Measurements from ENCODE around the gene INHBE.
"Not testable (repeated sequence)": the region's sequence is repeated elsewhere in the genome, so short reads cannot be mapped to it uniquely, and the experiment has no call there.

The INHBE gene, protein sequence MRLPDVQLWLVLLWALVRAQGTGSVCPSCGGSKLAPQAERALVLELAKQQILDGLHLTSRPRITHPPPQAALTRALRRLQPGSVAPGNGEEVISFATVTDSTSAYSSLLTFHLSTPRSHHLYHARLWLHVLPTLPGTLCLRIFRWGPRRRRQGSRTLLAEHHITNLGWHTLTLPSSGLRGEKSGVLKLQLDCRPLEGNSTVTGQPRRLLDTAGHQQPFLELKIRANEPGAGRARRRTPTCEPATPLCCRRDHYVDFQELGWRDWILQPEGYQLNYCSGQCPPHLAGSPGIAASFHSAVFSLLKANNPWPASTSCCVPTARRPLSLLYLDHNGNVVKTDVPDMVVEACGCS

DNA sequence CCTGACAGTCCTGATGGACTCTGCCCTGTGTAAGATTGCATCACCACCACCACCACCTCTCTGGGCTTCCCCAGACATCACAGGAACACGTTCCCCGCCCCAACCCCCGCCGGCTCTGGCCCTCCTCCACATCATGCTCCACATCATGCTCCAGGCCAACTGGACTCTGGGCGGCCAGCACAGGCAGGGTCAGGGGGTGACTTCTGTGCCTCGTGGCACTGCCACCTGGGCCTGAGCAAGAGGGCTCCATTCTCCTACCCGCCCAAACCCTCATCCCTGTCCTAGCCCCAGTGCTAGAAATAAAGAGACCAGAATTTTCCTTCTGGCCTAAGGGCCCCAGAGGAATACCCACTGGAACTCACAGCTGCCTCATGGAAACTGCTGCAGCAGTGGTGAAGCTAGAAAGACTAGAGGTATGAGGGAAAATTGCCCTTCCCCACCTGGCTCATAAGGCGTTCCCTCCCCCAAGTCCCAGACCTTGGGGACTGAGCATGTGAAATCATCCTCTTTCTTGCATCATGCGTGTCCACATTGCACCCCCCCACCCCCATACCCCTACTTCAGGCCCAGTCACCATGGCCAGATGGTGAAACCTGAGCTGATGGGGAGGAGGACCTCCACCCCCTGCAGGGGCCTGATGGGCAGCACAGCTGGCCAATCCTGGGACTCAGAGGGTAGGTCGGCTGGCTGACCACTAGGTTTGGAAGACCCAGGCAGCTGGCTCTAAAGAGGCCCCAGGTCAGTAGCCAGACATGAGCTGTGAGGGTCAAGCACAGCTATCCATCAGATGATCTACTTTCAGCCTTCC lies at the start of gene INHBE:
Gene INHBE, plus strand, starts transcription at position 742 of the 808 bp plus-strand sequence. CDS start 230 bp downstream, outside the sequence.
- DNase-seq, result no peak

DNA sequence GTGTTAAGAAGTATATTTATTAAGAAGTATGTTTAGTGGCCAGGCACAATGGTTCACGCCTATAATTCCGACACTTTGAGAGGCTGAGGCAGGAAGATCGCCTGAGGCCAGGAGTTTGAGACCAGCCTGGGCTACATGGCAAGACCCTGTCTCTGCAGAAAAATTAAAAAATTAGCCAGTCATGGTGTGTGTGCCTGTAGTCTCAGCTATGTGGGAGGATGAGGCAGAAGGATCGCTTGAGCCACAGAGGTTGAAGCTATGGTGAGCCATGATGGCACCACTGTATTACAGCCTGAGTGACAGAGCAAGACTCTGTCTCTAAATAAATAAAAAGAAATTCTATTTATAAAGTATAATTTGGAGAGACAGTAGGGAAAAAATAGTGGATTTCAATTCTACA lies 44.6 kb upstream of the INHBE start:
- no peak for DNase-seq

DNA sequence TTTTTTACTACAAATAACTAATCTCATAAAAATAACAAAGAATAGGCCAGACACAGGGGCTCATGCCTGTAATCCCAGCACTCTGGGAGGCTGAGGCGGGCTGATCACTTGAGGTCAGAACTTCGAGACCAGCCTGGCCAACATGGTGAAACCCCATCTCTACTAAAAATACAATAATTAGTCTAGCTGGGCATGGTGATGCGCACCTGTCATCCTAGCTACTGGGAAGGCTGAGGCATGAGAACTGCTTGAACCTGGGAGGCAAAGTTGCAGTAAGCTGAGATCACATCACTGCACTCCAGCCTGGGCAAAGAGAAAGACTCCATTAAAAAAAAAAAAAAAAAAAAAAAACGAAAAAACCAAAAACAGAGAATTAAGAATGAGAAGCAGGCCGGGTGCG lies 40.9 kb upstream of the INHBE start:
- DNase-seq, result not testable (repeated sequence)

DNA sequence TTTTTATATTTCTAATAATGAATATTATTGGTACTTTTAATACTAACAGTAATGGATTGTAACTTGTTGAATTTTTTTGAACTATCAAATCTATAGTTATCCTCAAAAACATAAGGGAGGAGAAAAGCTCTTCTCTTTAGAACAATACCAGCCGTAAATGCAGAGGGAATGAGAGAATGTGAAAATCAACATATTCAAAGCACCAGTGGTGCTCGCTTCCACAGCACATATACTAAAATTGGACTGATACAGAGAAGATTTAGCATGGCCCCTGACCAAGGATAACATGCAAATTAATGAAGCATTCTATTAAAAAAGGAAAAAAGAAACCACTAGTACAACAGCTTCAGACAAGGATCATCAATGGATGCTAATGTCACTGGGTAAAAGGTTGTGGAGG lies 40.0 kb upstream of the INHBE start:
- DNase-seq, result no peak

DNA sequence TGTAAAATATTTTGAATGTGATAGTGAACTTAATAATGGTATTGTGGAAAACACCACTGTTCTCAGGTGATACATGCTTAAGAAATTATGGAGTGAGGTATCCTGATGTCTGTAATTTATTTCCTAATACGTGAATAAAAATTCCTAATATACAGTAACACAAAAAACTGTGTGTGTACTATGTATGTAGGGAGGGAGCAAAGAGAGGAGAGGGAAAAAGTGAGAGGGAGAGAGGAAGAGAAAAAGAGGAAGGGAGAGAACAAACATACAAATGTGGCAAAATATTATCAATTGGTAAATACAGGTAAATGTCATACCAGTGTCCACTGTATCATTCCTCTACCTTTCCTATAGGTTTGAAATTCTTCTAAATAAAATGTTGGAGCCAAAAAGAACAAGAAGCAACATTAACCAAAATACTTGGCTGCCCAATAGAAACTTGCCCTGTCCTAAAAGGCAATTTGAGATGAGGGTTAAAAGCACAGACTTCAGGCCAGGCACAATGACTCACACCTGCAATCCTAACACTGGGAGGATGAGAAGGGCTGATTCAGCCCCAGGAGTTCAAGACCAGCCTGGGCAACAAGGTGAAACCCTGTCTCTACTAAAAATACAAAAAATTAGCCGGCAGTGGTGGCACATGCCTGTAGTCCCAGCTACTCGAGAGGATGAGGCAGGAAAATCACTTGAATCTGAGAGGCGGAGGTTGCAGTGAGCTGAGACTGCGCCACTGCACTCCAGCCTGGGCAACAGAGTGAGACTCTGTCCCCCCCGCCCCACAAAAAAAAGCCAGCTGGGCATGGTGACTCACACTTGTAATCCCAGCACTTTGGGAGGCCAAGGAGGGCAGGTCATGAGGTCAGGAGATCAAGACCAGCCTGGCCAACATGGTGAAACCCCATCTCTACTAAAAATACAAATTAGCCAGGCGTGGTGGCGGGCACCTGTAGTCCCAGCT lies 38.8 kb upstream of the INHBE start:
- no peak for DNase-seq

DNA sequence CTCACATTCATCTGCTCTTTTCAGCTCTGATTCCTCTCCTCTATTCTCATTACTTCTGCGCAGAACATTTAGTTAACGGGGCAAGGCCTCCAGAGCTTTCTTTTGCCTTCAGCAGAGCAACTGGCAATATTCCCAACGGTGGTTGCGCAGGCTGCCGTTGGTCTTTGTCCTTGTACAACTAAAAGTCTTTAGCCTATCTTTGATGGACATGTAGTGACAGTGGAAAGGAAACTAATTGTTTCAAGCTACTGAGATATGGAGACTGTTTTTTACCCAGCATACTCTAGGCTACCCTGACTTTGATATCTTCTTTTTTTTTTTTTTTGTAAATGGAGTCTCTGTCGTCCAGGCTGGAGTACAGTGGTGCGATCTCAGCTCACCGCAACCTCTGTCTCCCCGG lies 36.9 kb upstream of the INHBE start:
- DNase-seq, result no peak

DNA sequence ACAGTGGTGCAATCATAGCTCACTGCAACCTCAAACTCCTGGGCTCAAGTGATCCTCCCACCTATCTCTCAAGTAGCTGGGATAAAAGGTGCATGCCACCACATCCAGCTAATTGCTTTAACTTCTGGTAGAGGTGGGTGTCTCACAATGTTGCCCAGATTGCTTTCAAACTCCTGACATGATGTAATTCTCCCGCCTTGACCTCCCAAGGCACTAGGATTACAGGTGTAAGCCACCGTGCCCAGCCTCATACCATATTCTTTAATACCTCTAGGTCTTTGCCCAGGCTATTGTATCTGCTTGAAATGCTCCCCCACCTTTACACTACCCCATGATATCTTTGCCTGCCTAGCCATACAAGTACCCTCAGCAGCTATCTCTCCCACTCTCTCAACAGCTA lies 35.6 kb upstream of the INHBE start:
- DNase-seq, result no peak

DNA sequence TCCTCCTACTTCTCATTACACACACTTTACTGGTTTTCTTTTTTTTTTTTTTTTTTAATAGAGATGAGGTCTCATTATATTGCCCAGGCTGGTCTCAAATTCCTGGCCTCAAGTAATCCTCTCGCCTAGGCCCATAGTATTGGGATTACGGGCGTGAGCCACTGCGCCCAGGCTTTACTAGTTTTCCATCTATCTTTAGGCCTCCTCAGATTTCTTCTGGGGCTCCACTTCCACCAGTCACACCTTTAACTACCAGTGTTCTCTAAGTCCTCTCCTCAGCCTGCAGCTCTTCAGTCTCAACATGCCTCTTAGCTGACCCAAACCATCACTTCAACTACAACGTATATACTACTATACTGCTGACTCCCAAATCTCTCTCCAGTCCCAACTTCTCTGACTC lies 34.6 kb upstream of the INHBE start:
- DNase-seq, result no peak

DNA sequence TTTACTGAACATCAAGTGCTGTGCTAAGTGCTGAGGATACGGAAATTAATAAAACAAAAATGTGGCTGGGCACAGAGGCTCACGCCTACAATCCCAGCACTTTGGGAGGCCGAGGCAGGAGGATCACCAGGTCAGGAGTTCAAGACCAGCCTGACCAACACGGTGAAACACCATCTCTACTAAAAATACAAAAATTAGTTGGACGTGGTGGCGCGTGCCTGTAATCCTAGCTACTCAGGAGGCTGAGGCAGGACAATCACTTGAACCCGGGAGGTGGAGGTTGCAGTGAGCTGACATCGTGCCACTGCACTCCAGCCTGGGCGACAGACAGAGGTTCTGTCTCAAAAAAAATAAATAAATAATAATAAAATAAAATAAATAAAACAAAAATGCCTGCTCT lies 28.2 kb upstream of the INHBE start:
- not testable (repeated sequence) for DNase-seq

DNA sequence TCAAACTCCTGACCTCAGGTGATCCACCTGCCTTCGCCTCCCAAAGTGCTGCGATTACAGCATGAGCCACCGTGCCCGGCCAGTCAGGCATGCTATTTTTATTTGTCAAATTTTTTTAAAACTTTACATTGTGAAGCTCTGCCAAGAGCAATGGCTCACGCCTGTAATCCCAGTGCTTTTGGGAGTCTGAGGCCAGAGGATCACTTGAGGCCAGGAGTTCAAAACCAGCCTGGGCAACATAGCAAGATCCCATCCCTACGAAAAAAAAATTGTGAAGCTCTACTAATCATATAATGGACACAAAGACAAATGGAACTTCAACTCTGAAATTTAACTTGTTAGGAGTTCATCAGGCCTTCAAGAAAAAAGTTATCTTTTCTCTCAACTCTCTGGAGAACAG lies 26.1 kb upstream of the INHBE start:
- DNase-seq, result no peak

DNA sequence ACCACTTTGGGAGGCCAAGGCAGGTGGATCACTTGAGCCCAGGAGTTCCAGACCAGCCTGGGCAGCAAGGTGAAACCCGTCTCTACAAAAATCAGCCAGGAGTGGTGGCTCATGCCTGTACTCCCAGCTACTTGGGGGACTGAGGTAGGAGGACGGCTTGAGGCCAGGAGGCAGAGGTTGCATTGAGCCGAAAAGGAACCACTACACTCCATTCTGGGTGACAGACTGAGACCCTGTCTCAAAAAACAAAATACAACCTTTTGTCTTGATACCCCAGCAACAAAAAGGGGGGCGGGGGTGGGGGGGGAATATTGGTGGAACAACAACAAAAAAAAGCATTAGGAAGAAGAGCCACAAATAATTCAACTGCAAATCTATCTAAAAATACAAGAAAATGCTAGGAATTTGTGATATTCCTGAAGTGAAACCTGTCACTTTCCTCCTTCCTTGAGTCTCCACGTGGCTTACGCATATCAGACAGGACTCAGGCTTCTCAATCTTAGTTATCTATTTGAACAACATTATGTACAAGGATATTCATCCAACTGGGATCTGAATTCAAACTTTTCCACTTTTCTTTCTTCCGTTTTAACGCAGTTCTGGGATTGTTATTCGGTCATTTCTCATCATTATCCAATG lies 25.5 kb upstream of the INHBE start:
- no peak for DNase-seq

DNA sequence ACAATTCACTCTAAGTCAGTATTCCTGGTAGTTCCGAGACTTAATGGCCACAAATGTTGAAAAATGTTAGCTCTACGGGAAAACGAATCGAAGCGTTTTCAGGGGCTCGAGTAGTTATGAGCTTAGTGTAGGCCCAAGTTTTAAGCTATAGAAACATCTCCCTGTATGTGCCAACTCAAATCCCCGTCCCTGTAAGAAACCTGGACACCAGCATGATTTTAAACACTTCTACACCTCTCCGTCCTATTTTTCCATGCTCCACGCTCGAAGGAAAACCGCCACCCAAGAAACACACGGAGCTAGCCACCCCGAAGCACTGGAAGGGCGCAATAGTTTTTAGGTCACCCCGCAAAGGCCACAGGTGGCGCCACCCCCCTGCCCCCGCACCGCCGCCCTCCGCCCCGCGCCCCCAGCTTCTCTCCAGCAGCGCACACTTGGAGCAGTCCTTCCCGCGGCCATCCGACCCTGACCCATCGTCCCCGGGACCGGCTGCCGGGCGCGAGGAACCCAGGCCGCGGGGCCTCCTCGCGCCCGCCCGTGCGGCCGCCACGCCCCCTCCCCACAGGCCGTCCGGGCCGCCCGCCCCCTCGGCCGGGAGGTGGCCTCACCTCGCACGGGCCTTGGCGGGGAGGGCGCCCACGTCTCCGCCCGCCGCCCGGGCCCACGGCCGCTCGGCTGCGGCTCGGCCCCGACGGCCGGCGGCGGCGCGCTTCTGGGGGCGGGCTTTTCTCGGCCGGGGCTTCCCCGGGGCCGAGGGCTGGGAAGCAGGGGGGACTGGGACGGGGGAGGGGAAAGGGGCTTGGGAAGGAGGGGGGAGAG lies 24.8 kb upstream of the INHBE start:
- no peak for DNase-seq

DNA sequence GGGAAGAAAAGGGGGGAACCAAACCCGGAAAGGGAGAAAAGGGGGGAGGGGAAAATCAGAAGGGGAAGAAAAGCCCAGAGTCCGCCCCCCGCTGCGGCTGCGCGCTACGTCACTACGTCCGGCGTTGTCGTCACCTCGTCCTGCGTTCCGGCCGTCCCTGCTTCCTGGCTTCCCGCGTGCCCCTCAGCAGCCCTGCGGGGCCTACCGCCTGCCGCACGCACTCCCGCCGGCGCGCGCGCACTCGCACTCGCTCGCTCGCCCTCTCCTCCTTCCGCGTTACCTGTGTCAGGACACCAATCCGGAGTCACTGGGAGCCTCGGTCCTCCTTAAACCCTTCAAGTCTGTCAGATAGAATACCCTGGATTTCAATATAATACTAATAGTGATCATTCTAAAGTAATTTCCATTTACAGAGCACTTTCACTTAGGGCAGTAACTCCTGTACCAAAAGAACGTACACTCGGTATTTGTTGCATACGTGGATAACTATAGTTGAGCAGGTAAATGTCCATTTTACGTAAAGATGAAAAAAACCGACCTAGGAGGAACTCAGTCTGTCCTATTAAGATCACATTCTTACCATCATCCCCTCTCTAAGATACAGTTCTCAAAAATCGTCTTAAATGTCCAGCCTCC lies 24.1 kb upstream of the INHBE start, which contains the start of gene R3HDM2:
Gene R3HDM2, minus strand, starts transcription at position 113 of the 636 bp plus-strand sequence. CDS start 120,615 bp downstream, outside the sequence.
- peak; percentile 92 for DNase-seq

DNA sequence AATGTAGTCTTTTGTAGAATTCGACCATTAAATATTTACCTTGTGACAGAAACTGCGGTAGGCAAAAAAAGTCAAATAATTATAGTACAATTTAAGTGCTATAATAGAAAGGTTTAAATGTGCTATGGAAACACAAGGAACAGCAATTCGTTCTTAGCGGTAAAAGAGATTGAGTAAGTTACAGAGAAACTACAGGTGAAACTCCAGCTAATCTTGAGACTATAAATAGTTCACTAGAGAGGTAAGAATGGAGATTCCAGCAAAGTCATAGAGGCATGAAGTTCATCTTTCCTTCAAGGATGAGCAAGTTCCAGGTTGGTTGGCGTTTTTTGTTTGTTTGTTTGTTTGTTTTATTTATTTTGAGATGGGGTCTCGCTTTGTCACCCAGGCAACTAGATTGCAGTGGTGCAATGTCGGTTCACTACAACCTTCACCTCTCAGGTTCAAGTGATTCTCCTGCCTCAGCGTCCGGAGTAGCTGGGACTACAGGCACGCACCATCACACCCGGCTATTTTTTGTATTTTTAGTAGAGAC lies 23.4 kb upstream of the INHBE start:
- no peak for DNase-seq

DNA sequence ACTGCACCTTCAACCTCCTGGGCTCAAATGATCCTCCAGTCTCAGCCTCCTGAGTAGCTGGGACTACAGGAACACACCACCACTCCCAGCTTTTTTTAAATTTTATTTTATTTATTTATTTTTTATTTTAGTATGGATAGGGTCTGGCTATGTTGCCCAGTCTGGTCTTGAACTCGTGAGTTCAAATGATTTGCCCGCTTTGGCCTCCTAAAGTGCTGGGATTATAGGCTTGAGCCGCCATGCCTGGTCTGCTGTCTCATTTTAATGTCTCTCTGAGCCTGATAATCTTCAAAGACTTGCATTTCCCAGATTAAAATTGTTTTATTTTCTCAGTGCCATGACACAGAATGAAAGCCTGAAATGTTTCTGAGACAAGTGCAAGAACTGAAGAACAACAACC lies 21.7 kb upstream of the INHBE start:
- DNase-seq, result no peak

DNA sequence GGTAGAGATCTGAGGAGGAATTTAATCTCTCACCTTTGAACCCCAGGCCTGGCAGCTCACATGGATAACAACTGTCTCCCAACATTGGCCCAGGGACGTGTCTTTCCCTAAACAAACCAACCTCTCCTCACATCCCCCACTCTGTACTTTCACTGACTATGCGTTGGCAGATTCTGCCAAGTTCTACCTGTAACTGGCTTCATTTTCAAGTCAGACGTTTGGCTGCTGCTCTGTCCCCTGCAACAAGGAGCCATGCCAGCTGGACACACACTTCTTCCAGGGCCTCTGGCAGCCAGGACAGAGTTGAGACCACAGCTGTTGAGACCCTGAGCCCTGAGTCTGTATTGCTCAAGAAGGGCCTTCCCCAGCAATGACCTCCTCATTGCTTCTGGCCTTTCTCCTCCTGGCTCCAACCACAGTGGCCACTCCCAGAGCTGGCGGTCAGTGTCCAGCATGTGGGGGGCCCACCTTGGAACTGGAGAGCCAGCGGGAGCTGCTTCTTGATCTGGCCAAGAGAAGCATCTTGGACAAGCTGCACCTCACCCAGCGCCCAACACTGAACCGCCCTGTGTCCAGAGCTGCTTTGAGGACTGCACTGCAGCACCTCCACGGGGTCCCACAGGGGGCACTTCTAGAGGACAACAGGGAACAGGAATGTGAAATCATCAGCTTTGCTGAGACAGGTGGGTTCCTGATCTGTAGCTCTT lies 20.4 kb upstream of the INHBE start, which contains the start of gene INHBC:
Gene INHBC, plus strand, starts transcription at position 268 of the 707 bp plus-strand sequence. Its CDS starts 103 bp downstream, at position 371.
- DNase-seq, result no peak

DNA sequence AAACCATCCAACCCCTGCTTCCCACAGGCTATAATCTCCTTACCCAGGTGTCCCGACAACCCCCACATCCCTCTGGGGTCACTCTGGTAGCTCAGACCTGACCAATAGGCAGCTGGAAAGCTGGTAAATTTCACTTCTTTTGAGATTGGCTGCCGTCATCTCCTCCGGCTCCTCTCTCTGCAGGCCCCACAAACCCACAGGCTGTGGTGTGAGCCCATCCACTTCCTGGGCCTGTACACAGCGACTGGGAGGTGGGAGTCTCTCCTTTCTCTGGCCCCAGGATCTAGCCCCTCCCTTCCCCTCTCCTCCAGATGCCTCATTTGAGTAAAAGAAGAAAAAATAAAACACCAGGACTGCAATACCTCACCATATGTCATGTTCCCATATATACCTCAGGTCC lies 19.8 kb upstream of the INHBE start:
- DNase-seq, result no peak

DNA sequence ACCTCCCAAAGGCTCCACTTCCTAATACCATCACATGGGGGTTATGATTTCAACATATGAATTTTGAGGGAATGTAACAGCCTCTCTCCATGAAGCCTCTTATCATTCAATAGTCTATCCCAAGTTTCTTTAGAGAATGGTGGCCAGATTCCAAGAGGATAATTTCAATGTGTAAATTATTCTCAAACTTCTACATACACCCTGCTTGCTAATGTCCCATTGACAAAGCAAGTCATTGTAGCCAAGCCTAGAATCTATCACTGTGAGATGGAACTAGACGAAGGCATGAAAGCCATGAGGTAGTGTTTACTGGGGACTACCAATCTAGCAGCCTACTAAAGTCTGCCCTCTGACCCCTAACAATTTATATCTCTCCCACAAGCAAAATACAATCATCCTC lies 16.7 kb upstream of the INHBE start:
- no peak for DNase-seq

DNA sequence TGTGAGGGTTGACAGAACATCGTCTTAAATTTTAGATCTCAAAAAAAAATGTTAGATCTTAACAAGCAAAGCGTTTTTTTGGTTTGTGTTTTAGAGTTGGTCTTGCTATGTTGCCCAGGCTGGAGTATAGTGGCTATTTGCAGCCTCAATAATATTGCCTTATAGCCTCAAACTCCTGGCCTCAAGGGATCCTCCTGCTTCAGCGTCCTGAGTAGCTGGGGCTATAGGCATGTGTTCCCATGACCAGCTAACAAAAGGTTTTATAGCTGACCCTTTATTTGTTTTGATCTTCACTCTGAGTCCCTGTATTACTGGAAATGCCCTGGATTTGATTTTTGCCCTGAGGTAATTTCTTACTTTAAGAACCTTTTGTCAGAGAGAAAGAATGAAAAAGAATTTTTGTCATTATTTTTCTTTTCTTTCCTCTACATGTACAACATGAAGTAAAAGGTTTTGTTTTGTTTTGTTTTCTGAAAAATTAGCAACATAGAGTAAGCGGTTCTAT lies 15.3 kb upstream of the INHBE start:
- no peak for DNase-seq

DNA sequence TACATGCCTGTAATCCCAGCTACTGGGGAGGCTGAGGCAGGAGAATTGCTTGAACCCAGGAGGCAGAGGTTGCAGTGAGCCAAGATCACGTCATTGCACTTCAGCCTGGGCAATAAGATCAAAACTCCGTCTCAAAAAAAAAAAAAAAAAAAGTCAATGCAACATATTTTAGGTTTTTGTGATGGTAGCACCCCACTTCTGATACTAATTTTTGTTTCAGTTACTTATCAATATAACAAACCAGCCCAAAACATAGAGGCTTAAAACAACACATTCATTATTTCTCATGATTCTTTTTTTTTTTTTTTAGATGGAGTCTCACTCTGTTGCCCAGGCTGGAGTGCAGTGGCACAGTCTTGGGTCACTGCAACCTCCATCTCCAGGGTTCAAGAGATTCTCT lies 13.7 kb upstream of the INHBE start:
- DNase-seq, result not testable (repeated sequence)
